K562 (cell line): ENCODE data around the gene NEU3.

Source experiments
- CHD4 ChIP-seq: fragments of 200-600 bp; sonication (generic); IDR thresholded peaks from 3 replicates; pipeline ENCODE4 v1.6.1; 2012; ENCODE audit warnings: low read depth, mild to moderate bottlenecking, mixed read lengths, low read length, inconsistent platforms; ENCODE audit not compliant: insufficient read depth, insufficient replicate concordance, poor library complexity, severe bottlenecking
- MXI1 ChIP-seq: IDR thresholded peaks from 2 replicates; pipeline ENCODE4 v1.6.1; 2011; ENCODE audit warnings: low read depth, mild to moderate bottlenecking, improper control_type of control experiment, low read length
- POLR2AphosphoS2 ChIP-seq: IDR thresholded peaks from 2 replicates; pipeline ENCODE4 v1.6.1; 2012; ENCODE audit warnings: low read length, improper control_type of control experiment
- SPI1 ChIP-seq: IDR thresholded peaks from 2 replicates; pipeline ENCODE4 v1.6.1; 2011; ENCODE audit warnings: low read depth, low read length, control low read depth, borderline replicate concordance
- ZBTB17 ChIP-seq: fragments of 450-650 bp; formaldehyde crosslinking; IDR thresholded peaks from 2 replicates; pipeline ENCODE4 v1.4.0; 2020; ENCODE audit warnings: mild to moderate bottlenecking
- ZNF384 ChIP-seq: IDR thresholded peaks from 2 replicates; pipeline ENCODE4 v1.6.1; 2012; ENCODE audit warnings: low read depth, low read length, improper control_type of control experiment

- TF ChIP-seq ZBTB17 (CRISPR knock-in tag) (no peak), ZNF384 (no peak), POLR2AphosphoS2 (no peak), CHD4 (no peak), MXI1 (no peak), SPI1 (no peak)
Measured at GRCh38 chr11:75024068-75024449, 35.3 kb downstream of the NEU3 start.
